ENCODE measurements around the gene P4HA3.

DNA sequence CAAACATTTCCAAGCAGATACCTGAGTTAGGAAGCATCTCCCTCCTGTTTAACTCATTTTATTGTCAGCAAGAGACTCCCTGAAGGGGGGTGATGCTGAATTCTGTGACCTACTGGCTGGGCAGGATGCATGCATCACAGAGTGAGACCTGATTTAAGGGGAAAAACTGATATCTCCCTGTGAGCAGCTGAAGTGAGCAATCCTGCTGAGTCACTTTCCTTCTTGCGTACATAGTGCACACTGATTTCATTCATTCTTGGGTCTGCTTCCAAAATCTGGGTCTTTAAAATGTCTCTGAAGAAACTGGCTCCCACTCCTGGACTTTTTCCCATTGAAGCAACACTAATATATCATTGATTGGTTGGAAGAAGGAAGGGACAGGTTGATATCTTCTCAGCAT, 23.3 kb downstream of the P4HA3 start:
- TF ChIP-seq CTCF (IDR thresholded peaks at IDR 0.05; ENCODE audit: borderline replicate concordance, extremely low read depth, low read length, poor library complexity, severe bottlenecking) (no peak), EZH2 (IDR thresholded peaks at IDR 0.05; ENCODE audit: borderline replicate concordance, low read depth, low read length, severe bottlenecking) (no peak)
